ENCODE measurements around the gene EDEM2.
"Not testable (repeated sequence)": the region's sequence is repeated elsewhere in the genome, so short reads cannot be mapped to it uniquely, and the experiment has no call there.

Gene EDEM2

GRCh38 chr20:35146920-35147574 lies at the start of gene EDEM2:
Gene EDEM2, minus strand, starts transcription at chr20:35147336. Its CDS starts 78 bp downstream, at chr20:35147258.
- TF ChIP-seq CTCF (IDR thresholded peaks at IDR 0.05; ENCODE audit: low read depth, low read length, missing control alignments): no peak
- peak within 1 kb of the TSS; percentile 91 for H3K4me3 ChIP-seq (replicated peaks; ENCODE audit: low read depth, low read length)
- DNase-seq (ENCODE audit: extremely low read depth, low read depth): peak; percentile 88

GRCh38 chr20:35196313-35196712 lies 49.2 kb upstream of the EDEM2 start:
- no peak for DNase-seq (ENCODE audit: extremely low read depth, low read depth)
- H3K4me3 ChIP-seq (replicated peaks; ENCODE audit: low read depth, low read length): no peak overlapping the region
- no peak for TF ChIP-seq CTCF (IDR thresholded peaks at IDR 0.05; ENCODE audit: low read depth, low read length, missing control alignments)

GRCh38 chr20:35193031-35193791 lies 46.1 kb upstream of the EDEM2 start:
- not testable (repeated sequence) for H3K4me3 ChIP-seq (replicated peaks; ENCODE audit: low read depth, low read length); DNase-seq (ENCODE audit: extremely low read depth, low read depth)

- DNase-seq (ENCODE audit: extremely low read depth, low read depth): no peak
- H3K4me3 ChIP-seq (replicated peaks; ENCODE audit: low read depth, low read length): no peak overlapping the region
- TF ChIP-seq CTCF (IDR thresholded peaks at IDR 0.05; ENCODE audit: low read depth, low read length, missing control alignments): no peak
Observed at GRCh38 chr20:35192118-35192872, 45.2 kb upstream of the EDEM2 start.

GRCh38 chr20:35191419-35192117 lies 44.4 kb upstream of the EDEM2 start:
- no peak for TF ChIP-seq CTCF (IDR thresholded peaks at IDR 0.05; ENCODE audit: low read depth, low read length, missing control alignments)
- no peak for DNase-seq (ENCODE audit: extremely low read depth, low read depth)
- H3K4me3 ChIP-seq (replicated peaks; ENCODE audit: low read depth, low read length): no peak overlapping the region

GRCh38 chr20:35190556-35190955 lies 43.4 kb upstream of the EDEM2 start:
- TF ChIP-seq CTCF (IDR thresholded peaks at IDR 0.05; ENCODE audit: low read depth, low read length, missing control alignments): no peak
- DNase-seq (ENCODE audit: extremely low read depth, low read depth): no peak
- H3K4me3 ChIP-seq (replicated peaks; ENCODE audit: low read depth, low read length): no peak overlapping the region

GRCh38 chr20:35189223-35189622 lies 42.1 kb upstream of the EDEM2 start:
- DNase-seq (ENCODE audit: extremely low read depth, low read depth); H3K4me3 ChIP-seq (replicated peaks; ENCODE audit: low read depth, low read length): not testable (repeated sequence)
